ENCODE measurements around the gene SUSD5. TPM values are rescaled to one million over a fixed set of nuclear protein-coding genes. Genes with fewer than 3 reads are reported as not detected.

The SUSD5 gene
- total and polyA plus RNA-seq, 2 of the 13 experiments (the other 11 are each of a cell fraction or from before 2014, with no cell fraction given) = not detected

DNA sequence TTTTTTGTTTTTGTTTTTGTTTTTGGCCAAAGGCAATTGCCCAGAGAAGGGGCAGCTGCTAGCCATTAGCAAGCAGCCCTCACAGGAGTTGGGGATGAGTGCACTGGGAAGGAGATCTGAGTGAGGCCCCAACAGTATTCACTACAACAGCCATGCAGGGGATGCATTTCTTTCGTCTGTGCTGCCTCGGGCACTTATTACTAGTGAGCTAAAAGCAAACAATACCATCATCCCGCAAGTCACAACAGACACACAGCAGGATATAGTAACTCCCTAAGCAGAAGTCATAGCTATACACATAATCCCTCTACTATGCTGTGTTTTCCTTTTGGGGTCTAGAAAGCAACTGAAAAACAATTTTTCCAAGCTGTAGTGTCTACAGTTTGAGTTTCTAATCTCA is 77.6 kb downstream of the SUSD5 start:
- Histone ChIP-seq H3K36me3 (replicated peaks in 1 of 2; ENCODE audit: control insufficient read depth in 1 of 2, insufficient read depth in 2 of 2, low read length in 2 of 2) (peaks cover 3 to 18% of the 10 kb centered on the region in 2 experiments; a peak in 3 of 5 replicates), H3K9me3 (ENCODE audit: low read length) (no peaks in the 10 kb centered on the region), H3K79me2 (ENCODE audit: insufficient read depth, low read length) (no peaks in the 10 kb centered on the region), H3K4me1 (ENCODE audit: insufficient read depth, low read length) (no peaks in the 10 kb centered on the region), H4K20me1 (ENCODE audit: insufficient read depth, low read length) (no peaks in the 10 kb centered on the region), H3K27me3 (ENCODE audit: control insufficient read depth in 1 of 2, insufficient read depth in 2 of 2, low read length in 2 of 2) (no peaks in the 10 kb centered on the region), H3K4me2 (ENCODE audit: low read depth, low read length) (no peak overlapping the region), H3K27ac (ENCODE audit: extremely low read length, insufficient read depth, low read length) (no peak overlapping the region), H3K9ac (ENCODE audit: insufficient read depth, low read depth, low read length) (no peak overlapping the region), H3K4me3 (replicated peaks in 1 of 3; ENCODE audit: insufficient read depth in 1 of 3, low read depth in 2 of 3, low read length in 3 of 3) (no peak overlapping the region), H2AFZ (ENCODE audit: low read length) (no peak overlapping the region)
- no peak for ATAC-seq
- 97% methylated on average over 3 of the region's 3 CpGs for WGBS (ENCODE audit: low lambda C conversion rate)
- POLR2A ChIA-PET = no interaction called here
- CTCF ChIA-PET (ENCODE audit: low intra/inter-chr PET ratio, low total read pairs) = no interaction called here
- DNase-seq (ENCODE audit: low spot score) = no peak
- in situ Hi-C loops (cut with HindIII; ENCODE audit: extremely low pct_ligation_motif_present, low pct_unique_long_range_greater_than_20kb) = no loop called here
- intact Hi-C loops (cut with micrococcal nuclease; ENCODE audit: unreplicated experiment) = no loop called here
- no TSS peak for BruUV-seq (replicated peaks)
- no peak for FAIRE-seq
- TF ChIP-seq ZNF543 (CRISPR knock-in tag; IDR thresholded peaks at IDR 0.05) = no peak
- TF ChIP-seq ZNF430 (CRISPR knock-in tag; IDR thresholded peaks at IDR 0.05) = no peak
- TF ChIP-seq ZNF614 (CRISPR knock-in tag; IDR thresholded peaks at IDR 0.05; ENCODE audit: borderline replicate concordance) = no peak
- TF ChIP-seq PBX3 (CRISPR knock-in tag; IDR thresholded peaks at IDR 0.05; ENCODE audit: borderline replicate concordance) = no peak
- no peak for TF ChIP-seq NFYB (CRISPR knock-in tag; IDR thresholded peaks at IDR 0.05)
- TF ChIP-seq KAT8 (CRISPR knock-in tag; IDR thresholded peaks at IDR 0.05) = no peak
- TF ChIP-seq ZNF737 (CRISPR knock-in tag; IDR thresholded peaks at IDR 0.05; ENCODE audit: borderline replicate concordance) = no peak
- TF ChIP-seq KDM2A (CRISPR knock-in tag; IDR thresholded peaks at IDR 0.05; ENCODE audit: borderline replicate concordance, low read depth) = no peak
- no peak for TF ChIP-seq ZNF225 (CRISPR knock-in tag; IDR thresholded peaks at IDR 0.05)
- no peak for TF ChIP-seq GLI4 (CRISPR knock-in tag; IDR thresholded peaks at IDR 0.05; ENCODE audit: borderline replicate concordance)
- no peak for TF ChIP-seq MXD4 (CRISPR knock-in tag; IDR thresholded peaks at IDR 0.05)
- TF ChIP-seq ZNF232 (CRISPR knock-in tag; IDR thresholded peaks at IDR 0.05; ENCODE audit: borderline replicate concordance) = no peak
- TF ChIP-seq ARNTL (CRISPR knock-in tag; IDR thresholded peaks at IDR 0.05) = no peak
- TF ChIP-seq, protein P1, sequence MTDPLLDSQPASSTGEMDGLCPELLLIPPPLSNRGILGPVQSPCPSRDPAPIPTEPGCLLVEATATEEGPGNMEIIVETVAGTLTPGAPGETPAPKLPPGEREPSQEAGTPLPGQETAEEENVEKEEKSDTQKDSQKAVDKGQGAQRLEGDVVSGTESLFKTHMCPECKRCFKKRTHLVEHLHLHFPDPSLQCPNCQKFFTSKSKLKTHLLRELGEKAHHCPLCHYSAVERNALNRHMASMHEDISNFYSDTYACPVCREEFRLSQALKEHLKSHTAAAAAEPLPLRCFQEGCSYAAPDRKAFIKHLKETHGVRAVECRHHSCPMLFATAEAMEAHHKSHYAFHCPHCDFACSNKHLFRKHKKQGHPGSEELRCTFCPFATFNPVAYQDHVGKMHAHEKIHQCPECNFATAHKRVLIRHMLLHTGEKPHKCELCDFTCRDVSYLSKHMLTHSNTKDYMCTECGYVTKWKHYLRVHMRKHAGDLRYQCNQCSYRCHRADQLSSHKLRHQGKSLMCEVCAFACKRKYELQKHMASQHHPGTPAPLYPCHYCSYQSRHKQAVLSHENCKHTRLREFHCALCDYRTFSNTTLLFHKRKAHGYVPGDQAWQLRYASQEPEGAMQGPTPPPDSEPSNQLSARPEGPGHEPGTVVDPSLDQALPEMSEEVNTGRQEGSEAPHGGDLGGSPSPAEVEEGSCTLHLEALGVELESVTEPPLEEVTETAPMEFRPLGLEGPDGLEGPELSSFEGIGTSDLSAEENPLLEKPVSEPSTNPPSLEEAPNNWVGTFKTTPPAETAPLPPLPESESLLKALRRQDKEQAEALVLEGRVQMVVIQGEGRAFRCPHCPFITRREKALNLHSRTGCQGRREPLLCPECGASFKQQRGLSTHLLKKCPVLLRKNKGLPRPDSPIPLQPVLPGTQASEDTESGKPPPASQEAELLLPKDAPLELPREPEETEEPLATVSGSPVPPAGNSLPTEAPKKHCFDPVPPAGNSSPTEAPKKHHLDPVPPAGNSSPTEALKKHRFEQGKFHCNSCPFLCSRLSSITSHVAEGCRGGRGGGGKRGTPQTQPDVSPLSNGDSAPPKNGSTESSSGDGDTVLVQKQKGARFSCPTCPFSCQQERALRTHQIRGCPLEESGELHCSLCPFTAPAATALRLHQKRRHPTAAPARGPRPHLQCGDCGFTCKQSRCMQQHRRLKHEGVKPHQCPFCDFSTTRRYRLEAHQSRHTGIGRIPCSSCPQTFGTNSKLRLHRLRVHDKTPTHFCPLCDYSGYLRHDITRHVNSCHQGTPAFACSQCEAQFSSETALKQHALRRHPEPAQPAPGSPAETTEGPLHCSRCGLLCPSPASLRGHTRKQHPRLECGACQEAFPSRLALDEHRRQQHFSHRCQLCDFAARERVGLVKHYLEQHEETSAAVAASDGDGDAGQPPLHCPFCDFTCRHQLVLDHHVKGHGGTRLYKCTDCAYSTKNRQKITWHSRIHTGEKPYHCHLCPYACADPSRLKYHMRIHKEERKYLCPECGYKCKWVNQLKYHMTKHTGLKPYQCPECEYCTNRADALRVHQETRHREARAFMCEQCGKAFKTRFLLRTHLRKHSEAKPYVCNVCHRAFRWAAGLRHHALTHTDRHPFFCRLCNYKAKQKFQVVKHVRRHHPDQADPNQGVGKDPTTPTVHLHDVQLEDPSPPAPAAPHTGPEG (CRISPR knock-in tag; IDR thresholded peaks at IDR 0.05) = no peak
- TF ChIP-seq NAIF1 (CRISPR knock-in tag; IDR thresholded peaks at IDR 0.05; ENCODE audit: borderline replicate concordance) = no peak
- TF ChIP-seq ZFP1 (CRISPR knock-in tag; IDR thresholded peaks at IDR 0.05) = no peak
- no peak for TF ChIP-seq CSRNP1 (CRISPR knock-in tag; IDR thresholded peaks at IDR 0.05)
- TF ChIP-seq STAT5B (CRISPR knock-in tag; IDR thresholded peaks at IDR 0.05) = no peak
- no peak for TF ChIP-seq ZNF17 (CRISPR knock-in tag; IDR thresholded peaks at IDR 0.05)
